IPS DF 6.9 (cell line): ENCODE results near the gene RRAD.
"Not testable (repeated sequence)": the region's sequence is repeated elsewhere in the genome, so short reads cannot be mapped to it uniquely, and the experiment has no call there.

ENCODE experiments used
- DNase-seq: peaks from one replicate; pipeline ENCODE4 v3.0.0-alpha.2; 2013; ENCODE audit warnings: low read depth, low spot score
- H3K27ac ChIP-seq: one replicate; pipeline ENCODE4 v1.5.1; 2013; ENCODE audit warnings: low read length, control low read depth
- H3K27me3 ChIP-seq: 2 replicates; pipeline ENCODE4 v1.6.1; 2013; ENCODE audit warnings: mild to moderate bottlenecking, low read length; ENCODE audit not compliant: control insufficient read depth, insufficient read depth
- H3K36me3 ChIP-seq: 2 replicates; pipeline ENCODE4 v1.6.1; 2013; ENCODE audit warnings: low read length; ENCODE audit not compliant: control insufficient read depth, insufficient read depth
- H3K4me1 ChIP-seq: 2 replicates; pipeline ENCODE4 v1.6.1; 2013; ENCODE audit warnings: low read length; ENCODE audit not compliant: control insufficient read depth, insufficient read depth
- H3K4me3 ChIP-seq: 2 replicates; pipeline ENCODE4 v1.5.1; 2013; ENCODE audit warnings: mild to moderate bottlenecking, low read length
- H3K9me3 ChIP-seq: 2 replicates; pipeline ENCODE4 v1.6.1; 2013; ENCODE audit warnings: low read length, inconsistent platforms; ENCODE audit not compliant: control insufficient read depth, insufficient read depth
- WGBS: extraction: QIAGEN DNeasy Blood & Tissue Kit; methylation state at CpG from one replicate; pipeline ENCODE4 v1.1.7; 2013; ENCODE audit warnings: mixed read lengths, missing lambda C conversion rate; ENCODE audit not compliant: insufficient read length, insufficient coverage; 5-methylcytosine and 5-hydroxymethylcytosine counted together

RRAD gene

DNA sequence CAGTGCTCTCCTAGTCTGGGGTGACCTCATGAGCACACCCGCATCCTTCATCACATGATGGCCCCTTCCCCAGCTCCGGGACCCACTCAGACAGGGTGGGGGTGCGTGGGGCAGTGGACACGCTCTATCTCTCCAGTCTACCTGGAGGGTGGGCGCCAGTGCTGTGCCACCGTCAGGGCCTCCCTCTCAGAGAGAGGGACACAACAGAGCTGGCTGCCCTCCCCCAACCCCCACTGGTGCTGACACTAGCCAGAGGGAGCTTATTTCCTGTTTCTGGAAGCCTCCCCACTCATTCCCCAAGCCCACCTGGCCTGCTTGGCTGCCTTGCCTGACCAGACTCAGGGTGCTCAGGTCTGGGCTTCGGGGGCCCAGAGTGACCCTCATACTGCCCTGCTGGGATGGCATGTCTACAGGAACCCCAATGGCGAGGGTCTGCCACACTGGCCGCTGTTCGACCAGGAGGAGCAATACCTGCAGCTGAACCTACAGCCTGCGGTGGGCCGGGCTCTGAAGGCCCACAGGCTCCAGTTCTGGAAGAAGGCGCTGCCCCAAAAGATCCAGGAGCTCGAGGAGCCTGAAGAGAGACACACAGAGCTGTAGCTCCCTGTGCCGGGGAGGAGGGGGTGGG, 18.2 kb upstream of the RRAD start:
- Histone ChIP-seq H3K9me3 (no peaks in the 10 kb centered on the region), H3K4me1 (0 out of 2 replicates have a peak, but pooled peaks cover 1% of the 10 kb centered on the region), H3K4me3 (no peak overlapping the region), H3K36me3 (peaks cover 10% of the 10 kb centered on the region), H3K27ac (no peak overlapping the region), H3K27me3 (peaks cover 12% of the 10 kb centered on the region)
- no CpG with 5 or more reads among the region's 15 CpGs for WGBS
- no peak for DNase-seq

DNA sequence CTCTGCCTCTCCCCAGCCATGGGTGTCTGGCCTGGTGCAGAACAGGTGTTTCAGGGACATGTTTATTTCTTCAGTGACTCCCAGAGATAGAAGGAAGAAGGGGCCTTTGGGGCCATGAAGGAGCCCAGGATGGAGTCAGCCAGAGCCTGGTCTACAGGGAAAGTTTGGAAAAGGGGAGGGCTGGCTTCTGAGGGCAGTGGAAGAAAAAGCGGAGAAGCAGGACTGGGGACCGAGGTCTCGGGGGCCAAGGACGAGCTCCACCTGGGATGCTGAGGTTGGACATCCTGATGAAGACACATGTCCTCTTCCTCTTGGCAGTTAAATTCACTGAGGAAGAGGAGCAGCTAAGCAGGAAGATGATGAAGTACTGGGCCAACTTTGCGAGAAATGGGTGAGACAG, 17.6 kb upstream of the RRAD start:
- peaks cover 10% of the 10 kb centered on the region for H3K36me3 ChIP-seq
- H3K9me3 ChIP-seq = no peaks in the 10 kb centered on the region
- no peak overlapping the region for H3K4me3 ChIP-seq
- peaks cover 6% of the 10 kb centered on the region; the same call in 1 of the 2 replicates for H3K27me3 ChIP-seq
- no peak overlapping the region for H3K27ac ChIP-seq
- DNase-seq = no peak
- WGBS = no CpG with 5 or more reads among the region's 5 CpGs
- H3K4me1 ChIP-seq = 0 out of 2 replicates have a peak, but pooled peaks cover 1% of the 10 kb centered on the region

- Histone ChIP-seq H3K9me3 (no peaks in the 10 kb centered on the region), H3K27ac (no peak overlapping the region), H3K27me3 (no peaks in the 10 kb centered on the region), H3K4me3 (no peak overlapping the region), H3K36me3 (peaks cover 10% of the 10 kb centered on the region), H3K4me1 (no peaks in the 10 kb centered on the region)
- WGBS = no CpG with 5 or more reads among the region's 16 CpGs
- DNase-seq = no peak
Observed at GRCh38 chr16:66940236-66940635, 14.9 kb upstream of the RRAD start.

GRCh38 chr16:66939366-66939765, 14.0 kb upstream of the RRAD start:
- no peak for DNase-seq
- no peaks in the 10 kb centered on the region for H3K27me3 ChIP-seq
- no peak overlapping the region for H3K4me3 ChIP-seq
- H3K27ac ChIP-seq = no peak overlapping the region
- H3K9me3 ChIP-seq = no peaks in the 10 kb centered on the region
- peaks cover 10% of the 10 kb centered on the region for H3K36me3 ChIP-seq
- H3K4me1 ChIP-seq = no peaks in the 10 kb centered on the region

DNA sequence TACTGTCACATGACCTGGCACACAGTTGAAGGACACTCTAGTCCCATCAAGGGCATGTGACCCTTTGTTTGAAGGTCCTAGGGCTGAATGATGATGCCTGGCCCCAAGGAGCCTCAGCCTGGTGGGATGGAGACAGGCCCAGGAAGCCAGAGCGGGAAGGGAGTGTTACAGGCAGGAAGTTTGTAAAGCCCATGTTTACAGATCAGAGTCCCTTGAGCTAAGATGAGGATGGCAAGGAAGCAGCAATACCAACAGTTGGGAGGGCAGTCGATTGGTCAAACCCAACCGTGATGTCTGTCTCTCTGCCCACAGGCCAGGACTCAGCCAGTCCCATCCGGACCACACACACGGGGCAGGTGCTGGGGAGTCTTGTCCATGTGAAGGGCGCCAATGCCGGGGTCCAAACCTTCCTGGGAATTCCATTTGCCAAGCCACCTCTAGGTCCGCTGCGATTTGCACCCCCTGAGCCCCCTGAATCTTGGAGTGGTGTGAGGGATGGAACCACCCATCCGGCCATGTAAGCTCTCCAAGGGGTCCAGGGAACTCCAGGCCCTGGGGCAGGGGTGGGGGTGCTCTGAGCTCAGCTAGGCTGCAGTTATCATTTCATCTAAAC, 12.5 kb upstream of the RRAD start:
- H3K27ac ChIP-seq = no peak overlapping the region
- peaks cover 10% of the 10 kb centered on the region for H3K36me3 ChIP-seq
- no CpG with 5 or more reads among the region's 10 CpGs for WGBS
- H3K4me1 ChIP-seq = 0 out of 2 replicates have a peak, but pooled peaks cover 2% of the 10 kb centered on the region
- H3K9me3 ChIP-seq = no peaks in the 10 kb centered on the region
- no peaks in the 10 kb centered on the region for H3K27me3 ChIP-seq
- DNase-seq = no peak
- H3K4me3 ChIP-seq = no peak overlapping the region

- H3K9me3 ChIP-seq = no peaks in the 10 kb centered on the region
- WGBS = no CpG with 5 or more reads among the region's 4 CpGs
- H3K4me3 ChIP-seq = no peak overlapping the region
- H3K36me3 ChIP-seq = peaks cover 8% of the 10 kb centered on the region
- no peak for DNase-seq
- no peaks in the 10 kb centered on the region for H3K27me3 ChIP-seq
- no peak overlapping the region for H3K27ac ChIP-seq
- 0 out of 2 replicates have a peak, but pooled peaks cover 2% of the 10 kb centered on the region for H3K4me1 ChIP-seq
Observed at GRCh38 chr16:66936889-66937554, 11.7 kb upstream of the RRAD start.

- no CpG with 5 or more reads among the region's 6 CpGs for WGBS
Observed at GRCh38 chr16:66936462-66936861, 11.1 kb upstream of the RRAD start.

DNA sequence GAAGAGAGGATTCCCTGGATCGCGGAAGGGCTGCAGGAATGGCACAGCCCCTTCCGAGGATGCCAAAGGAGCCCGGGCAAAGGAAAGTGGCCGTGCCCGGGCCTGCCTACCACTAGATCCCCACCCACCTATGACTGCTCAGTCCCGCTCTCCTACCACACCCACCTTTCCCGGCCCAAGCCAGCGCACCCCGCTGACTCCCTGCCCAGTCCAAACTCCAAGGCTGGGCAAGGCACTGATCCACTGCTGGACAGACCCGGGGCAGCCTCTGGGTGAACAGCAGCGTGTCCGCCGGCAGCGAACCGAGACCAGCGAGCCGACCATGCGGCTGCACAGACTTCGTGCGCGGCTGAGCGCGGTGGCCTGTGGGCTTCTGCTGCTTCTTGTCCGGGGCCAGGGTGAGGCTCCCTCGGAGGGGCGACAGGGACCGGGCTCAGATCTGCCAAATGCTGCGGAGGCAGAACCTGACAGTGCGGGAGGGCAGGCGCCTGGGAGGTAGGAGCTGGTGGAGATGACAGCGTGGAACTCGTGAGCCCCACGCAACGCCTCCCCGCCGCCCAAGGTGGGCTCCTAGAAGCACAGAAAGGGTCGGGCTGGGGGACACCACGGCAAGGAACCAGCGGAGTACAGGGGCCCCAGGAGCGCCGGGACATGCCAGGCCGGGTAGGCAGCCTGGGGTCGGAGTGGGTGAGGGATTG, 10.1 kb upstream of the RRAD start, which contains the start of gene CES2:
TSS of gene CES2 (plus strand) at position 203 of the 698 bp plus-strand sequence. CDS start at position 323, 120 bp downstream.
- WGBS = no CpG with 5 or more reads among the region's 44 CpGs
- DNase-seq = no peak
- Histone ChIP-seq H3K4me1 (0 out of 2 replicates have a peak, but pooled peaks cover 2% of the 10 kb centered on the region), H3K27ac (no peak within 1 kb of the TSS), H3K27me3 (no peaks in the 10 kb centered on the region), H3K4me3 (peak within 1 kb of the TSS; percentile 76; the same call in 1 of the 2 replicates), H3K36me3 (no peaks in the 10 kb centered on the region), H3K9me3 (no peaks in the 10 kb centered on the region)

More at GRCh38 chr16:66936462-66936861, 11.1 kb upstream of the RRAD start:
- H3K9me3 ChIP-seq = no peaks in the 10 kb centered on the region
- H3K36me3 ChIP-seq = peaks cover 5% of the 10 kb centered on the region
- no peak overlapping the region for H3K4me3 ChIP-seq
- no peak overlapping the region for H3K27ac ChIP-seq
- H3K27me3 ChIP-seq = no peaks in the 10 kb centered on the region
- H3K4me1 ChIP-seq = 0 out of 2 replicates have a peak, but pooled peaks cover 2% of the 10 kb centered on the region
- DNase-seq = no peak

DNA sequence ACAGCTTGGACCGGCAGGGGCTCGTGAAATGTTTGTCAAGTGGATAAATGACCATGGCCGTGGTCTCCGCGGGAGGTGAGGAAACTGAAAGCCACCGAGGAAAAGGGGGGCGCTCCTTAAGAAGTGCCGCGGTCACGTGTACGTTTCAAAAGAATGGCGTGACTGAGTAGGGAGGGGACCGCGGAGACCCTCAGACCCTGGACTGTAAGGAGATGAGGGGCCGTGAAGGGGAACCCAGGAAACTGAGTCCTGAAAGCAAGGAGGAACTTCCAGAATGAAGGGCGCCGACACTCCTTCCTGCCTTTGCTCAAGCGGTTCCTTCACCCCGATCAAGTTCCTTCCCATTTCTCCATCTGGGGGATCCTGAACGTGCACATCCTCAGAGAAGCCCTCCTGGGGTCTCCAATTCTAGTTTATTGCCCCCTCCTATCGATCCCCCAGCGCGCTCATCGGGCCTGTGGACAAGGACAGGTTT, 9.5 kb upstream of the RRAD start:
- not testable (repeated sequence) for DNase-seq, H3K27ac ChIP-seq, H3K36me3 ChIP-seq, H3K9me3 ChIP-seq, H3K27me3 ChIP-seq, H3K4me1 ChIP-seq
- WGBS = no CpG with 5 or more reads among the region's 24 CpGs
- peak overlapping the region; percentile 76; the same call in 1 of the 2 replicates for H3K4me3 ChIP-seq
